GM23248 (cell line): ENCODE measurements around the gene OLIG1.
A peak's percentile ranks its signal among the peaks of the same experiment; 100 is the strongest.

ENCODE experiments used
- EZH2 ChIP-seq: fragments of 200-600 bp; sonication (generic); IDR thresholded peaks from 2 replicates; pipeline ENCODE4 v1.6.1; 2018; ENCODE audit warnings: antibody characterized with exemption, mild to moderate bottlenecking; ENCODE audit not compliant: insufficient read depth, poor library complexity, severe bottlenecking
- EZH2phosphoT487 ChIP-seq: fragments of 200-600 bp; sonication (generic); IDR thresholded peaks from 2 replicates; pipeline ENCODE4 v1.6.1; 2018; ENCODE audit warnings: antibody characterized with exemption, moderate library complexity, mild to moderate bottlenecking, low read depth; ENCODE audit not compliant: insufficient read depth

- TF ChIP-seq EZH2phosphoT487 (0 out of 2 replicates have a peak, but pooled peaks have one; percentile 63), EZH2 (peak; percentile 95)
Measured at GRCh38 chr21:33071770-33072306, 1.9 kb downstream of the OLIG1 start.
